Measurements from ENCODE around the gene PROZ. TPM values are rescaled to one million over a fixed set of nuclear protein-coding genes. Genes with fewer than 3 reads are reported as not detected.
"Not testable (repeated sequence)": the region's sequence is repeated elsewhere in the genome, so short reads cannot be mapped to it uniquely, and the experiment has no call there.

Gene PROZ
- under 1 TPM in 1 of 2 experiments, not detected in 1; 0.19 TPM for total RNA-seq

GRCh38 chr13:113157929-113158747, at the start of gene PROZ:
Gene PROZ, plus strand, starts transcription at chr13:113158648. Its CDS starts 13 bp downstream, at chr13:113158661.
- ChIA-PET POLR2A (no interaction called here), CTCF (interaction anchor here (0.6 kb wide), 1 partner anchor 207 kb away, joined by 3 read pairs; no protein-coding TSS in a partner anchor)
- Mint-ChIP-seq H3K36me3 (ENCODE audit: low read depth) (peaks cover 7% of the 10 kb centered on the region), H3K27ac (no peak within 1 kb of the TSS), H3K4me1 (peaks cover 34% of the 10 kb centered on the region), H3K9me3 (peaks cover 20% of the 10 kb centered on the region), H3K4me3 (no peak within 1 kb of the TSS), H3K27me3 (peaks cover 11% of the 10 kb centered on the region)
- DNase-seq: no peak

GRCh38 chr13:113109151-113110047, 49.0 kb upstream of the PROZ start:
- DNase-seq: no peak
- H3K27ac Mint-ChIP-seq: no peak overlapping the region
- POLR2A ChIA-PET: no interaction called here
- H3K4me3 Mint-ChIP-seq: no peak overlapping the region
- H3K36me3 Mint-ChIP-seq (ENCODE audit: low read depth): no peaks in the 10 kb centered on the region
- CTCF ChIA-PET: no interaction called here
- no peaks in the 10 kb centered on the region for H3K4me1 Mint-ChIP-seq
- peaks cover 6% of the 10 kb centered on the region for H3K27me3 Mint-ChIP-seq
- H3K9me3 Mint-ChIP-seq: no peaks in the 10 kb centered on the region

- H3K4me3 Mint-ChIP-seq: no peak overlapping the region
These were observed 48.2 kb upstream of the PROZ start for GRCh38 chr13:113110048-113110851.

GRCh38 chr13:113110852-113111315, 47.6 kb upstream of the PROZ start:
- no peak overlapping the region for H3K27ac Mint-ChIP-seq
- H3K4me1 Mint-ChIP-seq: no peaks in the 10 kb centered on the region
- no peaks in the 10 kb centered on the region for H3K9me3 Mint-ChIP-seq
- no peak overlapping the region for H3K4me3 Mint-ChIP-seq
- no peaks in the 10 kb centered on the region for H3K36me3 Mint-ChIP-seq (ENCODE audit: low read depth)
- peaks cover 6% of the 10 kb centered on the region for H3K27me3 Mint-ChIP-seq
- ChIA-PET CTCF (no interaction called here), POLR2A (no interaction called here)
- DNase-seq: no peak

More at GRCh38 chr13:113110048-113110851, 48.2 kb upstream of the PROZ start:
- POLR2A ChIA-PET: no interaction called here
- Mint-ChIP-seq H3K36me3 (ENCODE audit: low read depth) (no peaks in the 10 kb centered on the region), H3K4me1 (no peaks in the 10 kb centered on the region), H3K9me3 (no peaks in the 10 kb centered on the region), H3K27ac (no peak overlapping the region), H3K27me3 (peaks cover 6% of the 10 kb centered on the region)
- no peak for DNase-seq
- CTCF ChIA-PET: no interaction called here

- H3K27me3 Mint-ChIP-seq; H3K4me1 Mint-ChIP-seq; H3K36me3 Mint-ChIP-seq (ENCODE audit: low read depth); H3K4me3 Mint-ChIP-seq; H3K9me3 Mint-ChIP-seq; POLR2A ChIA-PET; CTCF ChIA-PET; DNase-seq; H3K27ac Mint-ChIP-seq: not testable (repeated sequence)
These were observed 46.6 kb upstream of the PROZ start for GRCh38 chr13:113111821-113112220.

GRCh38 chr13:113112475-113112874, 46.0 kb upstream of the PROZ start:
- H3K27me3 Mint-ChIP-seq; DNase-seq; H3K4me1 Mint-ChIP-seq; H3K27ac Mint-ChIP-seq; CTCF ChIA-PET; H3K36me3 Mint-ChIP-seq (ENCODE audit: low read depth); H3K4me3 Mint-ChIP-seq; H3K9me3 Mint-ChIP-seq; POLR2A ChIA-PET: not testable (repeated sequence)

GRCh38 chr13:113112893-113113845, 45.3 kb upstream of the PROZ start:
- H3K4me3 Mint-ChIP-seq: no peak overlapping the region
- H3K36me3 Mint-ChIP-seq (ENCODE audit: low read depth): no peaks in the 10 kb centered on the region
- POLR2A ChIA-PET: no interaction called here
- DNase-seq: no peak
- peaks cover 6% of the 10 kb centered on the region for H3K27me3 Mint-ChIP-seq
- CTCF ChIA-PET: interaction anchor here (0.5 to 1.0 kb wide), 4 partner anchors 15 to 474 kb away, joined by 3 to 4 read pairs (median 3); no protein-coding TSS in a partner anchor
- no peaks in the 10 kb centered on the region for H3K9me3 Mint-ChIP-seq
- no peak overlapping the region for H3K27ac Mint-ChIP-seq
- no peaks in the 10 kb centered on the region for H3K4me1 Mint-ChIP-seq

- Mint-ChIP-seq H3K4me3 (no peak overlapping the region), H3K9me3 (no peaks in the 10 kb centered on the region), H3K36me3 (ENCODE audit: low read depth) (no peaks in the 10 kb centered on the region), H3K4me1 (no peaks in the 10 kb centered on the region), H3K27me3 (peaks cover 6% of the 10 kb centered on the region), H3K27ac (no peak overlapping the region)
- CTCF ChIA-PET: interaction anchor here (0.5 to 1.0 kb wide), 3 partner anchors 14 to 406 kb away, joined by 3 read pairs; no protein-coding TSS in a partner anchor
- no peak for DNase-seq
- POLR2A ChIA-PET: no interaction called here
These were observed 44.6 kb upstream of the PROZ start for GRCh38 chr13:113113846-113114271.

GRCh38 chr13:113114511-113115362, 43.7 kb upstream of the PROZ start:
- H3K4me3 Mint-ChIP-seq: no peak overlapping the region
- H3K9me3 Mint-ChIP-seq: no peaks in the 10 kb centered on the region

GRCh38 chr13:113115363-113116205, 42.9 kb upstream of the PROZ start:
- H3K27me3 Mint-ChIP-seq: peaks cover 2% of the 10 kb centered on the region
- no peak for DNase-seq
- no peak overlapping the region for H3K27ac Mint-ChIP-seq
- H3K36me3 Mint-ChIP-seq (ENCODE audit: low read depth): no peaks in the 10 kb centered on the region
- H3K9me3 Mint-ChIP-seq: no peaks in the 10 kb centered on the region
- POLR2A ChIA-PET: no interaction called here
- H3K4me1 Mint-ChIP-seq: no peaks in the 10 kb centered on the region
- H3K4me3 Mint-ChIP-seq: no peak overlapping the region
- CTCF ChIA-PET: no interaction called here

More at GRCh38 chr13:113114511-113115362, 43.7 kb upstream of the PROZ start:
- ChIA-PET CTCF (no interaction called here), POLR2A (no interaction called here)
- H3K27ac Mint-ChIP-seq: no peak overlapping the region
- H3K36me3 Mint-ChIP-seq (ENCODE audit: low read depth): no peaks in the 10 kb centered on the region
- DNase-seq: no peak
- peaks cover 2% of the 10 kb centered on the region for H3K27me3 Mint-ChIP-seq
- no peaks in the 10 kb centered on the region for H3K4me1 Mint-ChIP-seq
